K562 (cell line): Measurements from ENCODE around the gene SMAD3. TPM values are rescaled to one million over a fixed set of nuclear protein-coding genes. Genes with fewer than 3 reads are reported as not detected.

Experiments used
- ARNT ChIP-seq, 2 experiments: fragments of 450-650 bp; IDR thresholded peaks; 2 replicates each; pipeline ENCODE4 v1.6.1; 2016; ENCODE audit warnings: mild to moderate bottlenecking in 1 of 2
- CREB1 ChIP-seq, 2 experiments: sonication (generic) in 1 of 2; formaldehyde crosslinking in 1 of 2; IDR thresholded peaks; 2 replicates each; pipeline versions ENCODE4 v1.6.1 to v1.8.0; 2012 to 2022; ENCODE audit warnings: inconsistent platforms in 1 of 2, mild to moderate bottlenecking in 1 of 2, missing genetic modification reagents in 1 of 2, moderate library complexity in 1 of 2
- MYC ChIP-seq, 2 experiments: fragments of 250-450 bp in 1 of 2; sonication (Bioruptor Pico) in 1 of 2; IDR thresholded peaks; 2 replicates each; pipeline versions ENCODE4 v1.5.1 to v1.6.1; 2012 to 2021; ENCODE audit warnings: low read depth in 2 of 2, borderline replicate concordance in 1 of 2, improper control_type of control experiment in 1 of 2, low read length in 1 of 2, mild to moderate bottlenecking in 1 of 2, moderate library complexity in 1 of 2
- NR1H2 ChIP-seq: sonication (generic); formaldehyde crosslinking; IDR thresholded peaks from 2 replicates; pipeline ENCODE4 v1.4.0; 2020; ENCODE audit warnings: mild to moderate bottlenecking, missing genetic modification reagents
- NR2C2 ChIP-seq, 2 experiments: fragments of 200-800 bp in 1 of 2; sonication (Bioruptor generic) in 1 of 2; sonication (generic) in 1 of 2; formaldehyde crosslinking in 1 of 2; IDR thresholded peaks; 2 replicates each; pipeline versions ENCODE4 v1.6.1 to v1.8.0; 2016 to 2022; ENCODE audit warnings: mild to moderate bottlenecking in 1 of 2, missing compliant biosample characterization in 1 of 2, missing genetic modification characterization in 1 of 2, missing genetic modification reagents in 1 of 2
- POLR2A ChIP-seq: fragments of 450-650 bp; conservative IDR thresholded peaks from 2 replicates; pipeline ENCODE4 v1.6.1; 2016
- PRPF4 ChIP-seq: fragments of 200-400 bp; formaldehyde crosslinking; IDR thresholded peaks from one replicate; pipeline ENCODE4 v1.6.1; 2017; ENCODE audit warnings: low read length, low read depth, mild to moderate bottlenecking; ENCODE audit not compliant: insufficient read depth, poor library complexity, severe bottlenecking
- RFX7 ChIP-seq: fragments of 250-450 bp; sonication (Bioruptor Pico); IDR thresholded peaks from 2 replicates; pipeline ENCODE4 v1.5.1; 2021; ENCODE audit warnings: mild to moderate bottlenecking
- SMAD1 ChIP-seq: fragments of 150-350 bp; IDR thresholded peaks from 2 replicates; pipeline ENCODE4 v1.6.1; 2014; ENCODE audit warnings: low read length, low read depth; ENCODE audit not compliant: partially characterized antibody
- SMARCE1 ChIP-seq: fragments of 450-650 bp; IDR thresholded peaks from 2 replicates; pipeline ENCODE4 v1.7.1; 2016; ENCODE audit warnings: mild to moderate bottlenecking
- SPI1 ChIP-seq: IDR thresholded peaks from 2 replicates; pipeline ENCODE4 v1.6.1; 2011; ENCODE audit warnings: low read depth, low read length, control low read depth, borderline replicate concordance
- THRAP3 ChIP-seq: fragments of 450-650 bp; IDR thresholded peaks from 2 replicates; pipeline ENCODE4 v1.6.1; 2016; ENCODE audit warnings: mild to moderate bottlenecking, inconsistent platforms, borderline replicate concordance
- ZBTB1 ChIP-seq: sonication (generic); formaldehyde crosslinking; IDR thresholded peaks from 2 replicates; pipeline ENCODE4 v1.8.1; 2023; ENCODE audit warnings: missing genetic modification reagents, low read depth, mild to moderate bottlenecking, borderline replicate concordance
- ZNF239 ChIP-seq: fragments of 250-450 bp; sonication (Bioruptor Pico); IDR thresholded peaks from 2 replicates; pipeline ENCODE4 v1.4.0; 2020; ENCODE audit warnings: mild to moderate bottlenecking
- ZNF551 ChIP-seq: fragments of 250-450 bp; sonication (Bioruptor Pico); IDR thresholded peaks from 2 replicates; pipeline ENCODE4 v1.5.0; 2021; ENCODE audit warnings: mild to moderate bottlenecking, moderate library complexity
- ZNF77 ChIP-seq: fragments of 250-450 bp; sonication (Bioruptor Pico); IDR thresholded peaks from 2 replicates; pipeline ENCODE4 v1.5.0; 2020
- ZZZ3 ChIP-seq: fragments of 450-650 bp; IDR thresholded peaks from 2 replicates; pipeline ENCODE4 v1.6.1; 2016; ENCODE audit warnings: antibody characterized with exemption, mild to moderate bottlenecking, moderate library complexity
- polyA plus RNA-seq, 8 experiments: library from polyadenylated mRNA; depleted of rRNA in 4 of 8; stranded (reverse) in 5 of 8; unstranded in 3 of 8; fragments of >200 nt; fragmentation: Nextera tagmentation in 2 of 8; fragmentation: Illumina TruSeq in 1 of 8; extraction: Ambion mirVana in 2 of 8; extraction: Trizol in 1 of 8; gene quantifications; 2 replicates each; pipeline versions ENCODE4 v1.2.1 to v1.2.3, GENCODE V29; 2011 to 2014; ENCODE audit warnings: inconsistent platforms in 1 of 8, missing spikeins in 1 of 8
- total RNA-seq, 7 experiments: library from RNA; depleted of rRNA in 6 of 7; stranded (reverse); fragments of >200 nt in 6 of 7; fragmentation: Illumina TruSeq in 2 of 7; extraction: Trizol in 2 of 7; gene quantifications; 2 replicates each; pipeline versions ENCODE4 v1.2.1 to v1.2.3, GENCODE V29; 2011 to 2021; ENCODE audit warnings: low replicate concordance in 1 of 7
- TF ChIP-seq, protein P1 (sequence below): fragments of 250-450 bp; sonication (Bioruptor Pico); IDR thresholded peaks from 2 replicates; pipeline ENCODE4 v1.8.0; 2021; ENCODE audit warnings: moderate library complexity, mild to moderate bottlenecking, inconsistent platforms
- TF ChIP-seq, protein P2 (sequence below): fragments of 450-650 bp; IDR thresholded peaks from 2 replicates; pipeline ENCODE4 v1.6.1; 2017; ENCODE audit warnings: mild to moderate bottlenecking, moderate library complexity
- TF ChIP-seq, protein P3 (sequence below): fragments of 250-450 bp; sonication (Bioruptor Pico); IDR thresholded peaks from 2 replicates; pipeline ENCODE4 v1.4.0; 2020; ENCODE audit warnings: mild to moderate bottlenecking, moderate library complexity, borderline replicate concordance

The SMAD3 gene
- total and polyA plus RNA-seq, 9 of the 15 experiments (the other 6 are each of a cell fraction or from before 2014, with no cell fraction given): 4.3 to 39.2 (median 11.1) TPM

DNA sequence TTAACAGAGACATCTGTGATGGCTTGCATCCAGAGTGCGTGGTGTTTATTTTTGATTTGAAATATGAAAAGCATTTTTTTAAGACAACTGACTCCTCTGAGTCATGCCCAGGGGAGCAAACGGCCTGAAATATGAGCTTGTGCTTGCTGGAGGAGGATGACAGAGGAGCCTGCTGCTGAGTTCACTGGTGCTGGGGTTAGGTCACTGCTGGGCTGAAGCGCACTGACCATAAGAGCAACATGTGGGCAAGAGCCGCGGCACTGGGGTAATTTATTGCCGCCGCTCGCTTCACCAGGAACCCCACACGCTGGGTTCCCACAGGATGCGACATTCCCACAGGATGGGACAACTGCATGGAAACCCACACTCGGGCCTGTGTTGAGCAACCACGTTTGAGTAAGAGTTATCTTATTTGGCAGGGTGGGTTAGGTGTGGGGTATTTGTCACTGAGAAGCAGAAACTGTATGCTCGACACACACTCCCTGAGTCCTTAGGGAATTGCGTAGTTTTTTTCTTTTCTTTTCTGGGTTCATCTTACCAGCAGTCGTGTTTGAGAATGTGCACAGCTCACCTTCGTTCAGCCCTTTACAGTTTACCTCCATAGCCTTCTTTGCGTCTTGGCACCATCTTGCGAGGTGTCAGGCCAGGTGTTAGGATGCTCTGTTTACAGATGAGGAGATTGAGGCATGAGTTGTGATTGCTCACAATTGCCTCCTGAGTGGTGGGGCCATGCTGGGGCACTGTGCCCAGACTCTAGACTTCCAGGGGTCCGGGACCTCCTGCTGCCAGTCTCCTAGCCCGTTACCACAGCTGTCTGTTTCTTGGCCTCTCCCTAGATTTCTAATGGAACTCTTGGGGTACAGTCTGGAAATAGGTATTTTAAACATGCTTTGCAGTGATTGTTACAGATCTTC lies 60.4 kb downstream of the SMAD3 start (continued):
- TF ChIP-seq MYC (IDR thresholded peaks at IDR 0.05; ENCODE audit: low read depth, low read length) (no peak), MYC (CRISPR knock-in tag; IDR thresholded peaks at IDR 0.05; ENCODE audit: borderline replicate concordance, low read depth) (no peak), PRPF4 (no peak), NR1H2 (CRISPR knock-in tag) (no peak), RFX7 (no peak), ARNT (IDR thresholded peaks at IDR 0.05) (no peak), POLR2A (no peak), ZBTB1 (no peak), THRAP3 (no peak), ZNF551 (no peak), ZNF77 (no peak), ZZZ3 (no peak), ZNF239 (no peak), CREB1 (IDR thresholded peaks at IDR 0.05) (no peak; the same call in 1 of the 2 replicates), CREB1 (CRISPR knock-in tag; IDR thresholded peaks at IDR 0.05) (peak; percentile 22; the same call in 1 of the 2 replicates), SMAD1 (no peak), NR2C2 (CRISPR knock-in tag; IDR thresholded peaks at IDR 0.05) (no peak), NR2C2 (tag; IDR thresholded peaks at IDR 0.05) (peak; percentile 81; the same call in 1 of the 2 replicates), SPI1 (no peak), SMARCE1 (peak; percentile 36; the same call in 1 of the 2 replicates)
- TF ChIP-seq, protein P1, sequence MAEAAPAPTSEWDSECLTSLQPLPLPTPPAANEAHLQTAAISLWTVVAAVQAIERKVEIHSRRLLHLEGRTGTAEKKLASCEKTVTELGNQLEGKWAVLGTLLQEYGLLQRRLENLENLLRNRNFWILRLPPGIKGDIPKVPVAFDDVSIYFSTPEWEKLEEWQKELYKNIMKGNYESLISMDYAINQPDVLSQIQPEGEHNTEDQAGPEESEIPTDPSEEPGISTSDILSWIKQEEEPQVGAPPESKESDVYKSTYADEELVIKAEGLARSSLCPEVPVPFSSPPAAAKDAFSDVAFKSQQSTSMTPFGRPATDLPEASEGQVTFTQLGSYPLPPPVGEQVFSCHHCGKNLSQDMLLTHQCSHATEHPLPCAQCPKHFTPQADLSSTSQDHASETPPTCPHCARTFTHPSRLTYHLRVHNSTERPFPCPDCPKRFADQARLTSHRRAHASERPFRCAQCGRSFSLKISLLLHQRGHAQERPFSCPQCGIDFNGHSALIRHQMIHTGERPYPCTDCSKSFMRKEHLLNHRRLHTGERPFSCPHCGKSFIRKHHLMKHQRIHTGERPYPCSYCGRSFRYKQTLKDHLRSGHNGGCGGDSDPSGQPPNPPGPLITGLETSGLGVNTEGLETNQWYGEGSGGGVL (CRISPR knock-in tag): no peak
- TF ChIP-seq, protein P2, sequence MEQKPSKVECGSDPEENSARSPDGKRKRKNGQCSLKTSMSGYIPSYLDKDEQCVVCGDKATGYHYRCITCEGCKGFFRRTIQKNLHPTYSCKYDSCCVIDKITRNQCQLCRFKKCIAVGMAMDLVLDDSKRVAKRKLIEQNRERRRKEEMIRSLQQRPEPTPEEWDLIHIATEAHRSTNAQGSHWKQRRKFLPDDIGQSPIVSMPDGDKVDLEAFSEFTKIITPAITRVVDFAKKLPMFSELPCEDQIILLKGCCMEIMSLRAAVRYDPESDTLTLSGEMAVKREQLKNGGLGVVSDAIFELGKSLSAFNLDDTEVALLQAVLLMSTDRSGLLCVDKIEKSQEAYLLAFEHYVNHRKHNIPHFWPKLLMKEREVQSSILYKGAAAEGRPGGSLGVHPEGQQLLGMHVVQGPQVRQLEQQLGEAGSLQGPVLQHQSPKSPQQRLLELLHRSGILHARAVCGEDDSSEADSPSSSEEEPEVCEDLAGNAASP: no peak
- TF ChIP-seq, protein P3, sequence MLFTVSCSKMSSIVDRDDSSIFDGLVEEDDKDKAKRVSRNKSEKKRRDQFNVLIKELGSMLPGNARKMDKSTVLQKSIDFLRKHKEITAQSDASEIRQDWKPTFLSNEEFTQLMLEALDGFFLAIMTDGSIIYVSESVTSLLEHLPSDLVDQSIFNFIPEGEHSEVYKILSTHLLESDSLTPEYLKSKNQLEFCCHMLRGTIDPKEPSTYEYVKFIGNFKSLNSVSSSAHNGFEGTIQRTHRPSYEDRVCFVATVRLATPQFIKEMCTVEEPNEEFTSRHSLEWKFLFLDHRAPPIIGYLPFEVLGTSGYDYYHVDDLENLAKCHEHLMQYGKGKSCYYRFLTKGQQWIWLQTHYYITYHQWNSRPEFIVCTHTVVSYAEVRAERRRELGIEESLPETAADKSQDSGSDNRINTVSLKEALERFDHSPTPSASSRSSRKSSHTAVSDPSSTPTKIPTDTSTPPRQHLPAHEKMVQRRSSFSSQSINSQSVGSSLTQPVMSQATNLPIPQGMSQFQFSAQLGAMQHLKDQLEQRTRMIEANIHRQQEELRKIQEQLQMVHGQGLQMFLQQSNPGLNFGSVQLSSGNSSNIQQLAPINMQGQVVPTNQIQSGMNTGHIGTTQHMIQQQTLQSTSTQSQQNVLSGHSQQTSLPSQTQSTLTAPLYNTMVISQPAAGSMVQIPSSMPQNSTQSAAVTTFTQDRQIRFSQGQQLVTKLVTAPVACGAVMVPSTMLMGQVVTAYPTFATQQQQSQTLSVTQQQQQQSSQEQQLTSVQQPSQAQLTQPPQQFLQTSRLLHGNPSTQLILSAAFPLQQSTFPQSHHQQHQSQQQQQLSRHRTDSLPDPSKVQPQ (CRISPR knock-in tag): no peak
